ENCODE data around the gene FOXA3.

Gene FOXA3

DNA sequence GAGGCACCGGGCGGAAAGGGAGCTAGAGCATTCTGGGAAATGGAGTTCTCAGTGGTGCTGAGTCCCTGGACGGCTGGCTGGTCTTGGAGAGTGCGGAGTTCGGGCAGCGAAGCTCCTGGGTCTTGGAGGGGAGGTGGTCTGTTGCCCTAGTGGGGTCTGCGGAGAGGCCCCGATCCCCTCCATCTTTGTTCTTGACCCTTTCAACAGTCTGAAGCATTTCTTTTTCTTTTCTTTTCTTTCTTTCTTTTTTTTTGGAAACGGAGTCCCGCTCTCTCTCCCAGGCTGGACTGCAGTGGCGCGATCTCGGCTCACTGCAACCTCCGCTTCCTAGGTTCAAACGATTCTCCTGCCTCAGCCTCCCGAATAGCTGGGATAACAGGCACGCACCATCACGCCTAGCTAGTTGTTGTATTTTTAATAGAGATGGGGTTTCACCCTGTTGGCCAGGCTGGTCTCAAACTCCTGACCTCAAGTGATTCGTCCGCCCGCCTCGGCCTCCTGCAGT, 739 bp upstream of the FOXA3 start (continued):
- no peak for TF ChIP-seq REPIN1 (tag by site-specific recombination; IDR thresholded peaks at IDR 0.05; ENCODE audit: low read depth)
- TF ChIP-seq, protein P1, sequence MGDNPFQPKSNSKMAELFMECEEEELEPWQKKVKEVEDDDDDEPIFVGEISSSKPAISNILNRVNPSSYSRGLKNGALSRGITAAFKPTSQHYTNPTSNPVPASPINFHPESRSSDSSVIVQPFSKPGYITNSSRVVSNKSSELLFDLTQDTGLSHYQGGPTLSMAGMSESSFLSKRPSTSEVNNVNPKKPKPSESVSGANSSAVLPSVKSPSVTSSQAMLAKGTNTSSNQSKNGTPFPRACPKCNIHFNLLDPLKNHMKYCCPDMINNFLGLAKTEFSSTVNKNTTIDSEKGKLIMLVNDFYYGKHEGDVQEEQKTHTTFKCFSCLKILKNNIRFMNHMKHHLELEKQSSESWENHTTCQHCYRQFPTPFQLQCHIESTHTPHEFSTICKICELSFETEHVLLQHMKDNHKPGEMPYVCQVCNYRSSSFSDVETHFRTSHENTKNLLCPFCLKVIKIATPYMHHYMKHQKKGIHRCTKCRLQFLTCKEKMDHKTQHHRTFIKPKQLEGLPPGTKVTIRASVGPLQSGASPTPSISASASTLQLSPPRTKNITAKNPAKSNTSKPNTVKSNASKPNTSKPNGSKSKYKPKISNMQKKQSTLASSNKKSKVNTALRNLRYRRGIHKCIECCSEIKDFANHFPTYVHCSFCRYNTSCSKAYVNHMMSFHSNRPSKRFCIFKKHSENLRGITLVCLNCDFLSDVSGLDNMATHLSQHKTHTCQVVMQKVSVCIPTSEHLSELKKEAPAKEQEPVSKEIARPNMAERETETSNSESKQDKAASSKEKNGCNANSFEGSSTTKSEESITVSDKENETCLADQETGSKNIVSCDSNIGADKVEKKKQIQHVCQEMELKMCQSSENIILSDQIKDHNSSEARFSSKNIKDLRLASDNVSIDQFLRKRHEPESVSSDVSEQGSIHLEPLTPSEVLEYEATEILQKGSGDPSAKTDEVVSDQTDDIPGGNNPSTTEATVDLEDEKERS (tag by site-specific recombination; IDR thresholded peaks at IDR 0.05) = no peak
- no peak for TF ChIP-seq EGR2 (tag by site-specific recombination; IDR thresholded peaks at IDR 0.05; ENCODE audit: low read depth)
- TF ChIP-seq ZEB2 (tag by site-specific recombination; IDR thresholded peaks at IDR 0.05) = no peak
- no peak for TF ChIP-seq ZNF133 (tag by site-specific recombination; IDR thresholded peaks at IDR 0.05)
- TF ChIP-seq BCL11B (tag by site-specific recombination; IDR thresholded peaks at IDR 0.05; ENCODE audit: low read depth) = 0 out of 2 replicates have a peak, but pooled peaks have one; percentile 31
- 0 out of 2 replicates have a peak, but pooled peaks have one; percentile 40 for TF ChIP-seq GLI4 (tag by site-specific recombination; IDR thresholded peaks at IDR 0.05)

- Histone ChIP-seq H3K27ac (ENCODE audit: extremely low read depth, low read depth, low read length) (no peak overlapping the region), H3K4me1 (ENCODE audit: control insufficient read depth, insufficient read depth, low read length) (peaks cover 10% of the 10 kb centered on the region), H3K9me3 (ENCODE audit: control insufficient read depth, insufficient read depth, low read depth, low read length) (no peaks in the 10 kb centered on the region), H3K4me3 (ENCODE audit: low read depth, low read length) (peak overlapping the region; percentile 17), H3K36me3 (ENCODE audit: control insufficient read depth in 2 of 2, insufficient read depth in 1 of 2, low read length in 2 of 2) (peaks cover 6 to 22% of the 10 kb centered on the region in 2 experiments)
- ChIA-PET POLR2A (interaction anchor here (1.4 to 3.7 kb wide), 4 partner anchors 17 to 95 kb away, joined by 3 to 39 read pairs (median 22); partner anchors contain the start of genes IRF2BP1, MYPOP and SIX5), CTCF (interaction anchor here (0.6 to 6.6 kb wide), 11 partner anchors 9 to 238 kb away, joined by 3 to 91 read pairs (median 4); partner anchors contain the start of genes IRF2BP1, MYPOP and SIX5)
- TF ChIP-seq PRDM4 (tag by site-specific recombination; IDR thresholded peaks at IDR 0.05) = no peak
- 0 out of 2 replicates have a peak, but pooled peaks have one; percentile 18 for TF ChIP-seq ZNF785 (tag by site-specific recombination; IDR thresholded peaks at IDR 0.05)
- peak; percentile 45 for TF ChIP-seq ZBTB10 (tag by site-specific recombination; IDR thresholded peaks at IDR 0.05)
These were observed 530 bp downstream of the FOXA3 start for GRCh38 chr19:45864629-45865082.

- peaks cover 10% of the 10 kb centered on the region for H3K4me1 ChIP-seq (ENCODE audit: control insufficient read depth, insufficient read depth, low read length)
- ChIA-PET POLR2A (interaction anchor here (1.4 to 3.7 kb wide), 2 partner anchors 16 to 21 kb away, joined by 3 to 39 read pairs; partner anchors contain the start of gene IRF2BP1), CTCF (interaction anchor here (0.5 to 6.6 kb wide), 5 partner anchors 17 to 106 kb away, joined by 4 to 91 read pairs (median 4); partner anchors contain the start of genes IRF2BP1 and SIX5)
- no peak overlapping the region for H3K27ac ChIP-seq (ENCODE audit: extremely low read depth, low read depth, low read length)
- TF ChIP-seq ZNF624 (tag by site-specific recombination; IDR thresholded peaks at IDR 0.05) (no peak), ZNF555 (tag by site-specific recombination; conservative IDR thresholded peaks at IDR 0.05) (no peak), ZBTB48 (tag by site-specific recombination; IDR thresholded peaks at IDR 0.05) (no peak), ZNF362 (tag by site-specific recombination; IDR thresholded peaks at IDR 0.05) (no peak)
- H3K36me3 ChIP-seq (ENCODE audit: control insufficient read depth in 2 of 2, insufficient read depth in 1 of 2, low read length in 2 of 2) = peaks cover 4 to 15% of the 10 kb centered on the region in 2 experiments
- no peak overlapping the region for H3K4me3 ChIP-seq (ENCODE audit: low read depth, low read length)
- no peaks in the 10 kb centered on the region for H3K9me3 ChIP-seq (ENCODE audit: control insufficient read depth, insufficient read depth, low read depth, low read length)
These were observed 1.3 kb downstream of the FOXA3 start for GRCh38 chr19:45865269-45865948.

All from HEK293 (cell line).